NCI-H1105 treated with DMSO at 0.1 percent for 48 hours (cell line): ENCODE data around the gene HHIP.

ENCODE experiments used
- DNase-seq: peaks from one replicate; lab custom pipeline; 2025; lab: John Stamatoyannopoulos, UW

Gene HHIP

GRCh38 chr4:144656850-144657249, 10.9 kb downstream of the HHIP start:
- DNase-seq: no peak

GRCh38 chr4:144658015-144658567, 12.1 kb downstream of the HHIP start:
- DNase-seq: no peak

- DNase-seq: no peak
Measured at GRCh38 chr4:144658903-144659302, 12.9 kb downstream of the HHIP start.

- DNase-seq: no peak
Measured at GRCh38 chr4:144659447-144659846, 13.5 kb downstream of the HHIP start.

GRCh38 chr4:144663834-144664475, 18.0 kb downstream of the HHIP start:
- no peak for DNase-seq

- no peak for DNase-seq
Measured at GRCh38 chr4:144666539-144667175, 20.7 kb downstream of the HHIP start.

GRCh38 chr4:144667500-144667899, 21.5 kb downstream of the HHIP start:
- DNase-seq: no peak

GRCh38 chr4:144670776-144671175, 24.8 kb downstream of the HHIP start:
- DNase-seq: no peak

- DNase-seq: no peak
Measured at GRCh38 chr4:144674711-144675110, 28.8 kb downstream of the HHIP start.

GRCh38 chr4:144681806-144682205, 35.9 kb downstream of the HHIP start:
- no peak for DNase-seq

- DNase-seq: no peak
Measured at GRCh38 chr4:144683516-144683915, 37.6 kb downstream of the HHIP start.

- no peak for DNase-seq
Measured at GRCh38 chr4:144685911-144686310, 40.0 kb downstream of the HHIP start.

- DNase-seq: no peak
Measured at GRCh38 chr4:144686921-144687320, 41.0 kb downstream of the HHIP start.

- DNase-seq: no peak
Measured at GRCh38 chr4:144687466-144687865, 41.5 kb downstream of the HHIP start.

GRCh38 chr4:144688035-144688569, 42.1 kb downstream of the HHIP start:
- DNase-seq: no peak

- DNase-seq: no peak
Measured at GRCh38 chr4:144689125-144689524, 43.2 kb downstream of the HHIP start.

GRCh38 chr4:144695721-144696120, 49.8 kb downstream of the HHIP start:
- no peak for DNase-seq

GRCh38 chr4:144696376-144696775, 50.4 kb downstream of the HHIP start:
- DNase-seq: no peak

- no peak for DNase-seq
Measured at GRCh38 chr4:144699565-144699964, 53.6 kb downstream of the HHIP start.

GRCh38 chr4:144701683-144702233, 55.8 kb downstream of the HHIP start:
- no peak for DNase-seq

GRCh38 chr4:144703494-144703893, 57.5 kb downstream of the HHIP start:
- DNase-seq: no peak

- DNase-seq: no peak
Measured at GRCh38 chr4:144705601-144706590, 59.9 kb downstream of the HHIP start.
